ENCODE results near the gene PTGES.
A peak's percentile ranks its signal among the peaks of the same experiment; 100 is the strongest.

The PTGES gene

DNA sequence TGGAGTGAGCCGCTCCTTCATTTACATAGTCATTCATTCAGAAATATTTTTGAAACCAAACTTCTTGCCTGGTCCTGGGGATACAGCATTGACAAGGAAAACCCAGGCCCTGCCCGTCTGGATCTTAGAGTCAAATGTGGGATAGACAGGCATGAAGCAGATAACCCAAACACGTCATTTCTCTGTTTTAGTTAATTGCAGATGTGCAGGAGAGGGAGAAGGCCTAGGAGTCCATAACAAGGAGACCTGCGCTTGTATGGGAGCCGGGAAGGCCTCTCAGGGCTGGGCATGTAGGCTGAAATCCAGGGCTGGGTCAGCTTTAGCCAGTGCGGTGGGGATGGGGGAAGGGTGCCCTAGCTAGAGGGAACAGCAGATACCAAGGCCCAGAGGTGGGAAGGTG is 44.0 kb downstream of the PTGES start:
- no peak overlapping the region for H3K4me3 ChIP-seq (ENCODE audit: low read length in 2 of 2)
- no peak overlapping the region for H3K27ac ChIP-seq (ENCODE audit: low read depth in 2 of 2, low read length in 2 of 2)
- peaks cover 4% of the 10 kb centered on the region in 2 donors for H3K4me1 ChIP-seq (ENCODE audit: control insufficient read depth in 2 of 2, insufficient read depth in 2 of 2, low read length in 2 of 2)

DNA sequence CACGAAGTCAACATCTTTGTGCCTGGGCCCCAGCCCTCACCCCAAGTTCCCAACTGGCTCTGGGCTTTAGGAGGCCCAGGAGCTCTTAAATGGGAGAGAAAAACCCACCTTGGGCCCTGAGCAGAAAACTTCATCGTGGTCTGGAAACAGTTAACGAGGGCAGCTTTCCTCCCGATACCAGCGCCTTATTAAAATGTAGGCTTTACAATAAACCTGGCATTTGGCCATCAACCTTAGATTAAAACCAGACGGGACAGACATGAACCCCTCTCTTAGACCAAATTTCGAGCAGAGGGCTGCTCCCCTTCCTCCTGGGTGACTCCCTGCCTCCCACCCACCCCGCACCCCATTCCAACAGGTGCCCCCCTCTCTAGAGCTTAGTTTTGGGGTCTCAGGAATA is 48.0 kb downstream of the PTGES start:
- H3K4me1 ChIP-seq (ENCODE audit: control insufficient read depth in 2 of 2, insufficient read depth in 2 of 2, low read length in 2 of 2) = peaks cover 16 to 17% of the 10 kb centered on the region in 2 donors
- H3K4me3 ChIP-seq (ENCODE audit: low read length in 2 of 2) = no peak overlapping the region
- no peaks in the 10 kb centered on the region for H3K36me3 ChIP-seq (ENCODE audit: control insufficient read depth in 2 of 2, insufficient read depth in 2 of 2, low read length in 2 of 2)
- H3K9ac ChIP-seq (ENCODE audit: low read depth in 1 of 2, low read length in 2 of 2) = no peak overlapping the region
- H3K9me3 ChIP-seq (ENCODE audit: control insufficient read depth in 2 of 2, low read length in 2 of 2) = no peaks in the 10 kb centered on the region
- no peak overlapping the region for H3K27ac ChIP-seq (ENCODE audit: low read depth in 2 of 2, low read length in 2 of 2)
- peaks cover under 1 to 2% of the 10 kb centered on the region in 2 donors for H3K27me3 ChIP-seq (ENCODE audit: control insufficient read depth in 2 of 2, insufficient read depth in 2 of 2, low read length in 2 of 2)

More for the DNA sequence above, 44.0 kb downstream of the PTGES start:
- H3K27me3 ChIP-seq (ENCODE audit: control insufficient read depth in 2 of 2, insufficient read depth in 2 of 2, low read length in 2 of 2) = peaks cover 2 to 3% of the 10 kb centered on the region in 2 donors
- H3K9ac ChIP-seq (ENCODE audit: low read depth in 1 of 2, low read length in 2 of 2) = no peak overlapping the region
- no peaks in the 10 kb centered on the region for H3K36me3 ChIP-seq (ENCODE audit: control insufficient read depth in 2 of 2, insufficient read depth in 2 of 2, low read length in 2 of 2)
- no peaks in the 10 kb centered on the region for H3K9me3 ChIP-seq (ENCODE audit: control insufficient read depth in 2 of 2, low read length in 2 of 2)

DNA sequence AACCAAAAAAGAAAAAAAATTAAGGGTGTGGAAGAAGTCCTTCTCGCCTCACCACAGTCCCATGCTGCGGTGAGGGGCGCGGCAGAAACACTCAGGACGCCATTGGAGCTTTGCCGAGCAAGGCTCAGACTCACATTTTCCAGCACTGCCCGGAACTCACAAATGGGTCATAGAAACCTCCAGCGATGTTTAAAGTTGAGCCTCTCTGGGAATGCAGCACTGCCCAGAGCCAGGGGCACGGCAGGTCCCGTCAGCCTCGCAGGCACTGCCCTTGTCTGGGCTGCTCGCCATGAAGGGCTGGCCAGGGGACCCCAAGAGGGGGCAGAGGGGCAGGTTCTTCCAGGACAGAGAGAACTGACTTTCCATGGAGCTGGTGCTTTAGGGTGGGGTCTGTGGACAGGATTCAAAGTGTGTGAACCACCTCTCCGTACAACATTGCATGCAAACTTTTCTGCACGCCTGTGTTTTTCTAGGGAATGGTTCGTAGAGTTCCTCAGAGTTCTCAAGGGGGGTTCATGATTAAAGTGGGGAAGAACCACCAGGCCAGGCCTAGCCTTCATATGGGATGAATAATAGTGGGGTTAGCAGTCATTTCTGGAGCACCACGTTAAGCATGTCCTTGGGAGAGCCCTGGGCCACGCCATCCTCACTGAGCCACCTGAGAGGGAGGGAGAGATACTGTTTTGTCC is 49.0 kb downstream of the PTGES start:
- Histone ChIP-seq H3K36me3 (ENCODE audit: control insufficient read depth in 2 of 2, insufficient read depth in 2 of 2, low read length in 2 of 2) (no peaks in the 10 kb centered on the region), H3K4me3 (ENCODE audit: low read length in 2 of 2) (no peak overlapping the region), H3K9me3 (ENCODE audit: control insufficient read depth in 2 of 2, low read length in 2 of 2) (no peaks in the 10 kb centered on the region), H3K27me3 (ENCODE audit: control insufficient read depth in 2 of 2, insufficient read depth in 2 of 2, low read length in 2 of 2) (peaks cover 5 to 6% of the 10 kb centered on the region in 2 donors), H3K4me1 (ENCODE audit: control insufficient read depth in 2 of 2, insufficient read depth in 2 of 2, low read length in 2 of 2) (peaks cover 16 to 17% of the 10 kb centered on the region in 2 donors), H3K9ac (ENCODE audit: low read depth in 1 of 2, low read length in 2 of 2) (no peak overlapping the region), H3K27ac (ENCODE audit: low read depth in 2 of 2, low read length in 2 of 2) (peak overlapping the region; percentile 26 to 32)

DNA sequence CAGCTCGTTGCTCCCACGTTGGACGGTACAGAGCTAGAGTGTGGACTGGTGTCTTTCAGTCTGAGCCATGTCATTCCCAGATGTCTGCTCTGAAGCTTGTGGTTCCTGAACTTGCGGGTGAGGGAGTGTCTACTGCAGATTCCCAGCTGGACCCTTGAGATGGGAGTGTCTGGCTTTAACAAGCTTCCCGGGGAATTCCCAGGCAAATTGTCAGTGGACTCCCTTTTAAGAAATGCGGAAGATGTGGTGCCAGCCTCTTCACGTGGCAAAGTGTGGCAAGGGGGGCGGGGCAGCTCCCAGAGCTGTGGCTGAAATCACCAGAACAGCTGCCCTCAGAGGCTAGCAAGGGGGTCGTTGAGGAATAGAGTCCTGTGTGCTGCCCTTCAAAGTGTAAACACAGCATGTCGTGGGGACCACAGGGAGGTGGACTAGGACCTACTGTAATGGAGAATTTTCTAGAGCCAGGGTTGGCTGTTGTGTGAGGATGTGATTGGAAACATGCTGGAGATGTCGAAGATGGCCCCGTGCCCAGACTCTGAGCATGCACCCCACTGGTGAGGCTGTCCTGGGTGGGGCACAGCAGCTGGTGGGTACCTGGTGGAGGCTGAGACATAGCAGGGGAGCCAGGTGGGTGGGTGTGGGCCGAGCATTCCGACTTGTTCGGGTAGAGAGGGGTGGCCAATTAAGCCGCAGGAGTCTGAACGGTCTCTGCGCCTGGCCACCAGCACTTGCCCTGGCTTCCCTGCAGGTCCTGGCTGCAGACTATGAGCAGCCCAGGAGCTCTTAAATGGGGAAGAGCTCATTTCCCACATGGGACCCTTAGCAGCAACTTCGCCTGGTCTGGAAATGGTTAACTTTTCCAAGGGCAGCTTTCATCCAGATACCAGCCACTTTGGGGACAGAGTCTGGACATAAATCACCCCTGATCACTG is 50.0 kb downstream of the PTGES start:
- Histone ChIP-seq H3K4me1 (ENCODE audit: control insufficient read depth in 2 of 2, insufficient read depth in 2 of 2, low read length in 2 of 2) (peaks cover 17 to 21% of the 10 kb centered on the region in 2 donors), H3K9ac (ENCODE audit: low read depth in 1 of 2, low read length in 2 of 2) (no peak overlapping the region), H3K36me3 (ENCODE audit: control insufficient read depth in 2 of 2, insufficient read depth in 2 of 2, low read length in 2 of 2) (no peaks in the 10 kb centered on the region), H3K4me3 (ENCODE audit: low read length in 2 of 2) (peak overlapping the region in 1 of 2 donors; percentile 1), H3K27ac (ENCODE audit: low read depth in 2 of 2, low read length in 2 of 2) (peak overlapping the region; percentile 27 to 38), H3K9me3 (ENCODE audit: control insufficient read depth in 2 of 2, low read length in 2 of 2) (no peaks in the 10 kb centered on the region), H3K27me3 (ENCODE audit: control insufficient read depth in 2 of 2, insufficient read depth in 2 of 2, low read length in 2 of 2) (peaks cover 7 to 14% of the 10 kb centered on the region in 2 donors)

DNA sequence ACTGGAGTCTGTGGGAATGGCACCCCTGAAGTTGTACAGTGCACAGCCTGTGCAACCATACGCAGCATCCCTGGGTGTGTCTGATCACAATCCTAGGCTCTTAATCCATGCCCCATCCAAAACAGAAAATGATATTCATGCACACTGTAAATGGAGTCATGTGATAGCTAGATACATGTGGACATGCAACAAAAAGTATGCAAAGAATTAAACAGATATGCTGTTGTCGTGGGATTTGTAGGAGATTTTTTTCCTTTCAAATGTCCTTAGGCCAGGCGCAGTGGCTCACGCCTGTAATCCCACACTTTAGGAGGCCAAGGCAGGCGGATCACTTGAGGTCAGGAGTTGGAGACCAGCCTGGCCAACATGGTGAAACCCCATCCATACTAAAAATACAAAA is 51.3 kb downstream of the PTGES start:
- peaks cover 23 to 27% of the 10 kb centered on the region in 2 donors for H3K4me1 ChIP-seq (ENCODE audit: control insufficient read depth in 2 of 2, insufficient read depth in 2 of 2, low read length in 2 of 2)
- H3K9me3 ChIP-seq (ENCODE audit: control insufficient read depth in 2 of 2, low read length in 2 of 2) = no peaks in the 10 kb centered on the region
- no peak overlapping the region for H3K4me3 ChIP-seq (ENCODE audit: low read length in 2 of 2)
- peaks cover 10 to 26% of the 10 kb centered on the region in 2 donors for H3K27me3 ChIP-seq (ENCODE audit: control insufficient read depth in 2 of 2, insufficient read depth in 2 of 2, low read length in 2 of 2)
- no peak overlapping the region for H3K9ac ChIP-seq (ENCODE audit: low read depth in 1 of 2, low read length in 2 of 2)
- no peaks in the 10 kb centered on the region for H3K36me3 ChIP-seq (ENCODE audit: control insufficient read depth in 2 of 2, insufficient read depth in 2 of 2, low read length in 2 of 2)
- no peak overlapping the region for H3K27ac ChIP-seq (ENCODE audit: low read depth in 2 of 2, low read length in 2 of 2)

DNA sequence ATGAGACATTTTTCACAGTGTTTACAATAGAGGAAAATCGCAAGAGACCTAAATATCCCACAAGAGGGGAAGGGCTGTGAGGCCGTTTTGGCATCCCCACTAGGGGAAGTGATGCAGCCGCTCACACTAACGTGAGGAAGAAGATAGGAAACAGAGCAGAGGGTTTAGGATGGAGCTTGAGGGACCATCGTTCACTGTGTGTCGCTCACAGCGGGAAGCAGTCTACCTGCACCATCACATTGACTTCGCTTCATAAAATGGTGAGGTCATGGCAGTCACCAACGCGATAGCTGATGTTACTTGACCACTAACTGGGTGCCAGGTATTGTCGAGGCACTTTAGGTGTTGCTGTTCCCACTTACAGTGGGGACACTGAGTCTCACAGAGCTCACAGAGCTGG is 51.8 kb downstream of the PTGES start:
- Histone ChIP-seq H3K27me3 (ENCODE audit: control insufficient read depth in 2 of 2, insufficient read depth in 2 of 2, low read length in 2 of 2) (peaks cover 11 to 27% of the 10 kb centered on the region in 2 donors), H3K9ac (ENCODE audit: low read depth in 1 of 2, low read length in 2 of 2) (no peak overlapping the region), H3K36me3 (ENCODE audit: control insufficient read depth in 2 of 2, insufficient read depth in 2 of 2, low read length in 2 of 2) (no peaks in the 10 kb centered on the region), H3K9me3 (ENCODE audit: control insufficient read depth in 2 of 2, low read length in 2 of 2) (no peaks in the 10 kb centered on the region), H3K27ac (ENCODE audit: low read depth in 2 of 2, low read length in 2 of 2) (no peak overlapping the region), H3K4me3 (ENCODE audit: low read length in 2 of 2) (no peak overlapping the region), H3K4me1 (ENCODE audit: control insufficient read depth in 2 of 2, insufficient read depth in 2 of 2, low read length in 2 of 2) (peaks cover 23 to 27% of the 10 kb centered on the region in 2 donors)

DNA sequence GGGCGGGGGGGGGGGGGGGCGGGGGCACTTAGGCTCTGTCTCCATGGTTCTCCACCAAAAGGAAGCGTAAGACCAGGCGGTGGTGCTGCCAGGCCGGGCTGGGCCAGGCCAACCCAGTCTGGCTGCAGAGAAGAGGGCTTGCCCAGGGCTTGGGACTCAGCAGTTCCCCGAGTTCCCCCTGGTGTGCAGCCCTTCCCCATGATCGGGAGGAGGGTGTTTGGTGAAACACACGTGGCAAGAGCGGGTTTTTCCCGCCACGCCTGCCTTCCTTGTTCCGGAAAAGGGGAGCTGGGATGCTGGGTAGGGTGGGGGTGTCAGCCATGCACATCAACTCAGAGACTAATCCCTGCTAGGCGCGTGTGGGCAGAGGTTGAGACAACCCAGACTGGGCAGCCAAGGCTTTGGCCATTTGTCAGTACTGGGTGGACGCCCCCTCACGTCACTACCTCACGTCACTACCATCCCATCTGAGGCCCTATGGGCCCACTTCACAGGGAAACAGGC is 54.5 kb downstream of the PTGES start:
- Histone ChIP-seq H3K9me3 (ENCODE audit: control insufficient read depth in 2 of 2, low read length in 2 of 2) (no peaks in the 10 kb centered on the region), H3K9ac (ENCODE audit: low read depth in 1 of 2, low read length in 2 of 2) (no peak overlapping the region), H3K4me1 (ENCODE audit: control insufficient read depth in 2 of 2, insufficient read depth in 2 of 2, low read length in 2 of 2) (peaks cover 18% of the 10 kb centered on the region in 2 donors), H3K36me3 (ENCODE audit: control insufficient read depth in 2 of 2, insufficient read depth in 2 of 2, low read length in 2 of 2) (no peaks in the 10 kb centered on the region), H3K4me3 (ENCODE audit: low read length in 2 of 2) (no peak overlapping the region), H3K27ac (ENCODE audit: low read depth in 2 of 2, low read length in 2 of 2) (peak overlapping the region; percentile 42 to 52), H3K27me3 (ENCODE audit: control insufficient read depth in 2 of 2, insufficient read depth in 2 of 2, low read length in 2 of 2) (peaks cover 12 to 27% of the 10 kb centered on the region in 2 donors)

DNA sequence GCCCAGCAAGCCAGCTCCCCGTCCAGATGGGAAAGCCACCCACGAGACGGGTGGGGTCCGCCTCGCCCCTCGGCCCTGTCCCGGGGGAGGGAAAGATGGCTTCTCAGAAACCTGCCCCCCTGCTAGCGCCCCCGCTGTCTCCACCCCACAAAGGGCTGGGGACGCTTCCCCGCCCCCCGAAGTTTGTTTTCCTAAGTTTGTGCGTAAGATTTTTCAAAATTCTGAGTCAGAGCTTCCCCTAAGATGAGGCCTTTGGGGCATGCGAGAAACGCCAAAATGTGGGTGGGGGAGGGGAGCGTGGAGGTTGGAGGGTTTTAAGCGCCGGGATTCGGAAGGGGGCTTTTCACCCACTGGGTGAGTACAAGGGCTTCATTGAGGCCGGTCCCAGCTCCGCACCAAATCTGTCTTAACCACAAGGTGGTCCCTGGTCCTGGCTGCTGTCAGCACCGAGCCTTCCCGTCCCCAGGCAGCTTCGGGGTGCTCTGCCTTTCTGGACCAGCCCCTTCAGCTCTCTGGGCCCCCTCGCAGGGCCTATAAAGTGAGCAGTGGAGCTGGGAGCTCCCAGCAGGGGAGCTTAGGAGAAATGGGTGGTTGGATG is 55.1 kb downstream of the PTGES start:
- no peak overlapping the region for H3K9ac ChIP-seq (ENCODE audit: low read depth in 1 of 2, low read length in 2 of 2)
- no peaks in the 10 kb centered on the region for H3K9me3 ChIP-seq (ENCODE audit: control insufficient read depth in 2 of 2, low read length in 2 of 2)
- H3K4me1 ChIP-seq (ENCODE audit: control insufficient read depth in 2 of 2, insufficient read depth in 2 of 2, low read length in 2 of 2) = peaks cover 12 to 13% of the 10 kb centered on the region in 2 donors
- peak overlapping the region; percentile 42 to 52 for H3K27ac ChIP-seq (ENCODE audit: low read depth in 2 of 2, low read length in 2 of 2)
- peaks cover 12 to 27% of the 10 kb centered on the region in 2 donors for H3K27me3 ChIP-seq (ENCODE audit: control insufficient read depth in 2 of 2, insufficient read depth in 2 of 2, low read length in 2 of 2)
- H3K4me3 ChIP-seq (ENCODE audit: low read length in 2 of 2) = peak overlapping the region; percentile 13 to 43
- H3K36me3 ChIP-seq (ENCODE audit: control insufficient read depth in 2 of 2, insufficient read depth in 2 of 2, low read length in 2 of 2) = no peaks in the 10 kb centered on the region

DNA sequence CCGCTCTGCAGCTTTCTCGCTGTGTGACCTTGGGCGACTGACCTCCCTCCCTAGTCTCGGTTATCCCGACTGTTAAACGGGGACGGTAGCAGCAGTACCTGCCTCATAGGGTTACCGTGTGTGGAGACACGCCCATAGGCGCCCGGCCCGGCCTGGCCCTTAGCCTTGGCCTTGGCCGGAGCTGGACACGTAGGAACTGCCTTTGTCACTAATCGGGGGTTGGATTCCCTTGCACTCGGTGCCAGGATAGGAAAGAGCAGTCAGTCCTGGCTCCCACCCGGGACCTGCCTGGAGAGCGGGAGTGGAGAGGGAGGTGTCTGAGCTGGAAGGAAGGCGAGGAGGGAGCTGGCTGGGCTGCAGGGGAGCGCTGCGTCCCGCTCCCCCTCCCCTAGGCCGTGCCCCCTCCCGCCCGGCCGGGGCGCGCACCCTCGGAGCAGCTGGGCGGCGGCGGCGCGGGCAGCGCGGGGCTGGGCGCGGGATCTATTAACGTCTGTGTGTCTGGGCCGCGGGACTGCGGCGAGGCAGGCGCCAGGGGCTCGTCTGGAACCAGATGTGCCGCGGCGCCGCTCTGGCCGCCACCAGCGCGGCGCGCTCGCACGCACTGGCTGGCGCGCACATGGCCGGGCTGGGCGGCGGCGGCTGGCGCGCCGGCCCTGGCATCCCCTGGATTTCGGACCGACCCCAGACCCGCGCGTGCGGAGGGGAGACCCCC is 55.7 kb downstream of the PTGES start:
- no peaks in the 10 kb centered on the region for H3K9me3 ChIP-seq (ENCODE audit: control insufficient read depth in 2 of 2, low read length in 2 of 2)
- no peak overlapping the region for H3K9ac ChIP-seq (ENCODE audit: low read depth in 1 of 2, low read length in 2 of 2)
- peaks cover 7 to 12% of the 10 kb centered on the region in 2 donors for H3K4me1 ChIP-seq (ENCODE audit: control insufficient read depth in 2 of 2, insufficient read depth in 2 of 2, low read length in 2 of 2)
- peak overlapping the region; percentile 42 to 52 for H3K27ac ChIP-seq (ENCODE audit: low read depth in 2 of 2, low read length in 2 of 2)
- peak overlapping the region; percentile 13 to 43 for H3K4me3 ChIP-seq (ENCODE audit: low read length in 2 of 2)
- no peaks in the 10 kb centered on the region for H3K36me3 ChIP-seq (ENCODE audit: control insufficient read depth in 2 of 2, insufficient read depth in 2 of 2, low read length in 2 of 2)
- peaks cover 12 to 27% of the 10 kb centered on the region in 2 donors for H3K27me3 ChIP-seq (ENCODE audit: control insufficient read depth in 2 of 2, insufficient read depth in 2 of 2, low read length in 2 of 2)
